CD4-positive, alpha-beta T cell treated with Interferon alpha-2 for 1 hour (primary cell): ENCODE data around the gene ZSCAN21.

ENCODE experiments used
- DNase-seq, 2 donors: peaks; one replicate each; pipeline ENCODE4 v3.0.0-alpha.2; 2020 to 2022

The ZSCAN21 gene

GRCh38 chr7:100029596-100029995 is 20.0 kb upstream of the ZSCAN21 start:
- DNase-seq: no peak

- DNase-seq: no peak
These were observed 16.0 kb upstream of the ZSCAN21 start for GRCh38 chr7:100033526-100033925.

GRCh38 chr7:100034871-100035510 is 14.6 kb upstream of the ZSCAN21 start:
- DNase-seq: no peak

GRCh38 chr7:100035876-100036275 is 13.7 kb upstream of the ZSCAN21 start:
- DNase-seq: no peak

- DNase-seq: no peak
These were observed 11.2 kb upstream of the ZSCAN21 start for GRCh38 chr7:100038326-100038725.

- no peak for DNase-seq
These were observed 9.0 kb upstream of the ZSCAN21 start for GRCh38 chr7:100040575-100040974.

- no peak for DNase-seq
These were observed 4.9 kb upstream of the ZSCAN21 start for GRCh38 chr7:100044718-100045117.

- DNase-seq: no peak
These were observed 894 bp upstream of the ZSCAN21 start for GRCh38 chr7:100048680-100049079.

- no peak for DNase-seq
These were observed 2.0 kb downstream of the ZSCAN21 start for GRCh38 chr7:100051611-100052010.

GRCh38 chr7:100053215-100053614 is 3.6 kb downstream of the ZSCAN21 start:
- peak; percentile 4 to 58 for DNase-seq

GRCh38 chr7:100057006-100057405 is 7.4 kb downstream of the ZSCAN21 start:
- DNase-seq: no peak

GRCh38 chr7:100059251-100059739 is 9.7 kb downstream of the ZSCAN21 start:
- no peak for DNase-seq

GRCh38 chr7:100061518-100062193 is 12.1 kb downstream of the ZSCAN21 start:
- no peak for DNase-seq

- no peak for DNase-seq
These were observed 13.8 kb downstream of the ZSCAN21 start for GRCh38 chr7:100063376-100063775.

GRCh38 chr7:100064162-100064561 is 14.6 kb downstream of the ZSCAN21 start:
- DNase-seq: no peak

- DNase-seq: no peak
These were observed 16.0 kb downstream of the ZSCAN21 start for GRCh38 chr7:100065452-100066186.

GRCh38 chr7:100066953-100067352 is 17.4 kb downstream of the ZSCAN21 start:
- no peak for DNase-seq

GRCh38 chr7:100069991-100070390 is 20.4 kb downstream of the ZSCAN21 start:
- no peak for DNase-seq

- DNase-seq: no peak
These were observed 21.6 kb downstream of the ZSCAN21 start for GRCh38 chr7:100071018-100071723.

- DNase-seq: no peak
These were observed 22.9 kb downstream of the ZSCAN21 start for GRCh38 chr7:100072462-100072861.

GRCh38 chr7:100074841-100075240 is 25.3 kb downstream of the ZSCAN21 start:
- no peak for DNase-seq

GRCh38 chr7:100075418-100075817 is 25.8 kb downstream of the ZSCAN21 start:
- DNase-seq: no peak

- DNase-seq: no peak
These were observed 27.6 kb downstream of the ZSCAN21 start for GRCh38 chr7:100077205-100077604.
